Measurements from ENCODE around the gene ORMDL3. TPM values are rescaled to one million over a fixed set of nuclear protein-coding genes. Genes with fewer than 3 reads are reported as not detected.

The ORMDL3 gene, protein sequence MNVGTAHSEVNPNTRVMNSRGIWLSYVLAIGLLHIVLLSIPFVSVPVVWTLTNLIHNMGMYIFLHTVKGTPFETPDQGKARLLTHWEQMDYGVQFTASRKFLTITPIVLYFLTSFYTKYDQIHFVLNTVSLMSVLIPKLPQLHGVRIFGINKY
- total RNA-seq (52.8 and 73.3 TPM in 2 replicates), polyA plus RNA-seq (33.3 and 56.4 TPM in 2 replicates)

DNA sequence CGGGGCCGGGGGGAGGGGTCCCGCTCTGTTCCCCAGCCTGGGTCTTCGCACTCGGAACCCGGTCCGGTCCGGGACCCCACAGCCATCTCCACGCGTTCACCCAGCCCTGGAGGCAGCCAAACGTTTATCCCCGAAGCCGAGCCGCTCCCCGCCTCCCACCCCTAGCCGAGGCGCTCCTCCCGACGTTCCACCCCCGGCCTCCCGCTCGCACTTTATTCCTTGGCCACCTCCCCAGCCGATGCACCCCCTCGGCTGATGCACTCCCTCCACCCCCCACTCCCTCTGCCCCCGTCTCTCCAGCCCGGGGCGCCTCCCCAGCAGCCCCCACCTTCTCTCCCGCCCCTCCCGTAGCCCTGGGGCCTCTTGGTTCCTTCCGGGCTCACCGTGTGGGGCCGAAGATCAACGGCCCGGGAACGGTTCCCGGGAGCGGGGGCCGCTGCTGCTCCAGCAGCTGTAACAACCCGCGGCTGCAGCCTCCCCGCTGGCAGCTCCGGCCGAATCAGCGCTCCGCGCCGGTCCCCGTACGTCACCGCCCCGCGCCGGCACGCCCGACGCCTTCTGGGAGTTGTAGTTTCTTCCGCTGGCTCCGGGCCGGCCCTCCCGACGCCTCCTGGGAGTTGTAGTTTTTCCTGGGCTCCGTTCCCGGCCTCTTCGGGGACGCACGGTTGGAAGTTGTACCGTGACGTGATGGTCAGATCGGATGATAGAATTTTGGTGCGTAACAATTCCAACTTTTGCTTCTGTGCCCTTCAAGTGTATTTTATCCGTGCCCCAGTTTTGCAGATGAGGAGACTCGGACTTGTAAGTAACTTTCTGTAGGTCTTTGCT, at the start of gene ORMDL3, which contains the start of gene LRRC3C:
TSS of gene ORMDL3 (minus strand) at position 501 of the 828 bp plus-strand sequence. CDS start 3,398 bp downstream, outside the sequence.
TSS of gene LRRC3C (plus strand) at position 632 of the 828 bp plus-strand sequence. CDS start 13,792 bp downstream, outside the sequence.
- Histone ChIP-seq H3K27me3 (no peaks in the 10 kb centered on the region), H2AFZ (peak within 1 kb of the TSS; percentile 85), H3K9me3 (ENCODE audit: low read depth) (no peaks in the 10 kb centered on the region), H3K4me3 (peak within 1 kb of the TSS; percentile 63), H3K4me1 (ENCODE audit: insufficient read depth) (peaks cover 20% of the 10 kb centered on the region), H3K27ac (peak within 1 kb of the TSS; percentile 95), H4K20me1 (ENCODE audit: insufficient read depth, poor library complexity, severe bottlenecking) (peaks cover 20% of the 10 kb centered on the region), H3K9me2 (replicated peaks; ENCODE audit: insufficient read depth) (no peaks in the 10 kb centered on the region), H3K36me3 (replicated peaks; ENCODE audit: insufficient read depth, low read depth) (no peaks in the 10 kb centered on the region), H3K79me2 (peaks cover 38% of the 10 kb centered on the region), H3K4me2 (peak within 1 kb of the TSS; percentile 97)
- peak; percentile 98 for DNase-seq (ENCODE audit: low spot score)
- no peak for TF ChIP-seq EZH2phosphoT487 (IDR thresholded peaks at IDR 0.05; ENCODE audit: low read depth, severe bottlenecking, unreplicated experiment)
- TF ChIP-seq EZH2 (IDR thresholded peaks at IDR 0.05; ENCODE audit: borderline replicate concordance), result no peak
- TF ChIP-seq, protein P1, sequence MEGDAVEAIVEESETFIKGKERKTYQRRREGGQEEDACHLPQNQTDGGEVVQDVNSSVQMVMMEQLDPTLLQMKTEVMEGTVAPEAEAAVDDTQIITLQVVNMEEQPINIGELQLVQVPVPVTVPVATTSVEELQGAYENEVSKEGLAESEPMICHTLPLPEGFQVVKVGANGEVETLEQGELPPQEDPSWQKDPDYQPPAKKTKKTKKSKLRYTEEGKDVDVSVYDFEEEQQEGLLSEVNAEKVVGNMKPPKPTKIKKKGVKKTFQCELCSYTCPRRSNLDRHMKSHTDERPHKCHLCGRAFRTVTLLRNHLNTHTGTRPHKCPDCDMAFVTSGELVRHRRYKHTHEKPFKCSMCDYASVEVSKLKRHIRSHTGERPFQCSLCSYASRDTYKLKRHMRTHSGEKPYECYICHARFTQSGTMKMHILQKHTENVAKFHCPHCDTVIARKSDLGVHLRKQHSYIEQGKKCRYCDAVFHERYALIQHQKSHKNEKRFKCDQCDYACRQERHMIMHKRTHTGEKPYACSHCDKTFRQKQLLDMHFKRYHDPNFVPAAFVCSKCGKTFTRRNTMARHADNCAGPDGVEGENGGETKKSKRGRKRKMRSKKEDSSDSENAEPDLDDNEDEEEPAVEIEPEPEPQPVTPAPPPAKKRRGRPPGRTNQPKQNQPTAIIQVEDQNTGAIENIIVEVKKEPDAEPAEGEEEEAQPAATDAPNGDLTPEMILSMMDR (IDR thresholded peaks at IDR 0.05; ENCODE audit: poor library complexity), result no peak
- 2% methylated on average over 49 of the region's 72 CpGs for WGBS (ENCODE audit: low lambda C conversion rate, missing lambda C conversion rate)

DNA sequence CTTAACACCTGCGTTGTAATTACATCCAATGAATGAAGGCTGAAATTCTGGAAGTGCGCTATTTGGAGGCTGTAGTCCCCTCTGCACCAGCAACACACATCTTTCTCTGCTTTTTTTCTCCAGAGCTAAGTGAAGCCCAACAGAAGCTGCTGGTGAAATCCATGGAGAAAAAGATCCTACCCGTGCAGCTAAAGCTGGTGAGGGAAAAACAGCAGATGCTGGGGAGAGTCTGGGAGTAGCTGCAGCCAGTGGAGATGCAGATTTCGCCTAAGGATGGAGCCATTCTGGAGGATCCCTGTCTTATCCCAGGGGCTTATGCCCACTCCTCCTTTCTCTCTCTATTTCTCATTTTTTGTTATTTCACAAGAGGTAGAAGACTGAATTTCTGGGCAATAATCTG, 48.4 kb upstream of the ORMDL3 start:
- TF ChIP-seq EZH2 (IDR thresholded peaks at IDR 0.05; ENCODE audit: borderline replicate concordance), result no peak
- TF ChIP-seq EZH2phosphoT487 (IDR thresholded peaks at IDR 0.05; ENCODE audit: low read depth, severe bottlenecking, unreplicated experiment), result no peak
- TF ChIP-seq, protein P1 (IDR thresholded peaks at IDR 0.05; ENCODE audit: poor library complexity), result no peak
- H3K4me3 ChIP-seq, result no peak overlapping the region
- H3K79me2 ChIP-seq, result no peaks in the 10 kb centered on the region
- no peaks in the 10 kb centered on the region for H3K9me3 ChIP-seq (ENCODE audit: low read depth)
- no peak overlapping the region for H3K4me2 ChIP-seq
- DNase-seq (ENCODE audit: low spot score), result no peak
- WGBS (ENCODE audit: low lambda C conversion rate, missing lambda C conversion rate), result 77% methylated on average over 4 of the region's 4 CpGs
- H3K27ac ChIP-seq, result no peak overlapping the region
- H3K36me3 ChIP-seq (replicated peaks; ENCODE audit: insufficient read depth, low read depth), result no peaks in the 10 kb centered on the region
- no peaks in the 10 kb centered on the region for H3K4me1 ChIP-seq (ENCODE audit: insufficient read depth)
- H2AFZ ChIP-seq, result no peak overlapping the region
- H3K9me2 ChIP-seq (replicated peaks; ENCODE audit: insufficient read depth), result no peaks in the 10 kb centered on the region
- H4K20me1 ChIP-seq (ENCODE audit: insufficient read depth, poor library complexity, severe bottlenecking), result no peaks in the 10 kb centered on the region
- H3K27me3 ChIP-seq, result no peaks in the 10 kb centered on the region

DNA sequence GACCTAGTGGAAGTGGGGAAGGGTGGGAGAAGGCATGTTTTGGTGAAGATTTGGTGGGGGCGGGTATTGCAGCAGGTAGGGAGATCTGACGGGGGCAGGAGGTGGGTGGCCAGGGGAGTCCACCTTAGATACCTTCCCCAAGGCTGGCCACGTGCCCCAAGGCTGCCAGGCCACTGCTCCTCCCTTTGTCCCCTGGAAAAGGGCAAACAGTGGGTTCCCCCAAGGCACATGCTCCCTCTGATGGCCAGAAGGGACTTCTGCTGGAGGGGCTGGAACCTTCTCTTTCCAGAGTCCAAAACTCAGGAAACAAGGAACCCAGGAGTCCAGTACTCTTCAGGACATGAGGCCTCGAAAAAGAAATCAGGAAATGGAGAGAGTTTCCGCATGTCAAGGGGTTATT, 47.0 kb upstream of the ORMDL3 start:
- H4K20me1 ChIP-seq (ENCODE audit: insufficient read depth, poor library complexity, severe bottlenecking), result no peaks in the 10 kb centered on the region
- no peaks in the 10 kb centered on the region for H3K36me3 ChIP-seq (replicated peaks; ENCODE audit: insufficient read depth, low read depth)
- H3K79me2 ChIP-seq, result no peaks in the 10 kb centered on the region
- no peak overlapping the region for H3K4me2 ChIP-seq
- 84% methylated on average over 4 of the region's 5 CpGs for WGBS (ENCODE audit: low lambda C conversion rate, missing lambda C conversion rate)
- no peaks in the 10 kb centered on the region for H3K4me1 ChIP-seq (ENCODE audit: insufficient read depth)
- no peak overlapping the region for H3K27ac ChIP-seq
- TF ChIP-seq, protein P1 (IDR thresholded peaks at IDR 0.05; ENCODE audit: poor library complexity), result no peak
- no peak for TF ChIP-seq EZH2phosphoT487 (IDR thresholded peaks at IDR 0.05; ENCODE audit: low read depth, severe bottlenecking, unreplicated experiment)
- no peak for TF ChIP-seq EZH2 (IDR thresholded peaks at IDR 0.05; ENCODE audit: borderline replicate concordance)
- no peaks in the 10 kb centered on the region for H3K27me3 ChIP-seq
- no peak overlapping the region for H2AFZ ChIP-seq
- H3K9me3 ChIP-seq (ENCODE audit: low read depth), result no peaks in the 10 kb centered on the region
- H3K9me2 ChIP-seq (replicated peaks; ENCODE audit: insufficient read depth), result no peaks in the 10 kb centered on the region
- DNase-seq (ENCODE audit: low spot score), result no peak
- H3K4me3 ChIP-seq, result no peak overlapping the region

All from hepatocyte (in vitro differentiated cells).